GDM1 (cell line): ENCODE data around the gene MAPK10.
"Not testable (repeated sequence)": the region's sequence is repeated elsewhere in the genome, so short reads cannot be mapped to it uniquely, and the experiment has no call there.

ENCODE experiments used
- DNase-seq: peaks from one replicate; lab custom pipeline; 2025; lab: John Stamatoyannopoulos, UW

Gene MAPK10

GRCh38 chr4:86035688-86036087 lies 324.2 kb downstream of the MAPK10 start:
- DNase-seq = no peak

GRCh38 chr4:86034616-86035015 lies 325.2 kb downstream of the MAPK10 start:
- DNase-seq = no peak

GRCh38 chr4:86033171-86033570 lies 326.7 kb downstream of the MAPK10 start:
- peak; percentile 40 for DNase-seq

GRCh38 chr4:86032476-86033022 lies 327.3 kb downstream of the MAPK10 start:
- peak; percentile 32 for DNase-seq

GRCh38 chr4:86031927-86032326 lies 327.9 kb downstream of the MAPK10 start:
- no peak for DNase-seq

GRCh38 chr4:86026720-86027119 lies 333.1 kb downstream of the MAPK10 start:
- no peak for DNase-seq

GRCh38 chr4:86021671-86022070 lies 338.2 kb downstream of the MAPK10 start:
- DNase-seq = not testable (repeated sequence)

GRCh38 chr4:86019906-86020305 lies 339.9 kb downstream of the MAPK10 start:
- DNase-seq = no peak

GRCh38 chr4:86019362-86019761 lies 340.5 kb downstream of the MAPK10 start:
- DNase-seq = no peak

- no peak for DNase-seq
Observed at GRCh38 chr4:86015412-86016350, 344.2 kb downstream of the MAPK10 start.

- no peak for DNase-seq
Observed at GRCh38 chr4:86014599-86014998, 345.3 kb downstream of the MAPK10 start.

GRCh38 chr4:86013621-86014020 lies 346.2 kb downstream of the MAPK10 start:
- DNase-seq = no peak

- no peak for DNase-seq
Observed at GRCh38 chr4:86011117-86011516, 348.7 kb downstream of the MAPK10 start.

- DNase-seq = no peak
Observed at GRCh38 chr4:86007042-86007441, 352.8 kb downstream of the MAPK10 start.

GRCh38 chr4:86006057-86006456 lies 353.8 kb downstream of the MAPK10 start:
- DNase-seq = no peak

GRCh38 chr4:86004030-86004429 lies 355.8 kb downstream of the MAPK10 start:
- no peak for DNase-seq

GRCh38 chr4:86001591-86001990 lies 358.3 kb downstream of the MAPK10 start:
- DNase-seq = no peak

GRCh38 chr4:85995361-85995760 lies 364.5 kb downstream of the MAPK10 start:
- peak; percentile 2 for DNase-seq

- no peak for DNase-seq
Observed at GRCh38 chr4:85994576-85994975, 365.3 kb downstream of the MAPK10 start.

GRCh38 chr4:85993641-85994040 lies 366.2 kb downstream of the MAPK10 start:
- no peak for DNase-seq

- DNase-seq = no peak
Observed at GRCh38 chr4:85986266-85986665, 373.6 kb downstream of the MAPK10 start.

- no peak for DNase-seq
Observed at GRCh38 chr4:85979276-85979675, 380.6 kb downstream of the MAPK10 start.

GRCh38 chr4:85970535-85970934 lies 389.3 kb downstream of the MAPK10 start:
- DNase-seq = no peak
